Effector CD4-positive, alpha-beta T cell (primary cell): ENCODE measurements around the gene TLX2.

Source experiments
- DNase-seq: peaks from one replicate; pipeline ENCODE4 v3.0.0-alpha.2; 2020

TLX2 gene

DNA sequence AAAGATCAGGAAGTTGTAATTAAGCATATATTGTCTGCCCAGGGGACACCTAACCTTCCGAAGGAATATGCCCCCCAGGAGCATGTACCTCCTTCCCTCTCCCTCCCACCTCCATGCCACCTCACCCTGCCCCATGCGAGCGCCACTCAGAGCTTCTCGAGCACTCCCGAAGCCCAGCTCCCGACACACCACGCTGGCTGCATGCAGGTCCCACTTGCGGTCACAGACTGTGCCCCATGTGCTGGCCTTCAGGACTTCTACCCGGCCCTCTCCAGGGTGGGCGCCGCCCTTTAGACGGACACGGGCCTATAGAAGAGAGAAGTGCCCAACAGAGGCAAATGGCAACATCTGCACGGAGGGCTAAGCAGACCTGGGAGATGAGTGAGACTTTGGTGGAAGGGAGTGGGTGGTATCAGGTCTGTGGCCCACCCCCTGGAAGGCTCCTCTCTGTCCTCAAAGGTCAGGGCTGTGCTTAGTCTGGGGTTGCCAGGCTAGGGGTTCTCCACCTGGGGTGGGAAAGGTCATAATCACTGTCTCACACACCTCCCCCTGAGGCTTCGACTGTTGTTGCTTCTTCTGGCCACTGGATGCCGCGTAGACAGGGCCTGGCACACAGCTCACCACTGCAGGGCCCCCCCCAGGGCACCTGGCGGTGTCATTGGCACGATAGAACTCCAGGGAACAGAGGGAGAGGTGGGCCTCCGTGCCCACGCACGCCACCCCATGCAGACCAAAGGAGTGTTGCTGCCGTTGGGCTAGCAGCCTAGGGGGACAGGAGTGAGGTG is 22.1 kb downstream of the TLX2 start:
- no peak for DNase-seq

- no peak for DNase-seq
Measured at GRCh38 chr2:74537140-74537539, 22.9 kb downstream of the TLX2 start.

DNA sequence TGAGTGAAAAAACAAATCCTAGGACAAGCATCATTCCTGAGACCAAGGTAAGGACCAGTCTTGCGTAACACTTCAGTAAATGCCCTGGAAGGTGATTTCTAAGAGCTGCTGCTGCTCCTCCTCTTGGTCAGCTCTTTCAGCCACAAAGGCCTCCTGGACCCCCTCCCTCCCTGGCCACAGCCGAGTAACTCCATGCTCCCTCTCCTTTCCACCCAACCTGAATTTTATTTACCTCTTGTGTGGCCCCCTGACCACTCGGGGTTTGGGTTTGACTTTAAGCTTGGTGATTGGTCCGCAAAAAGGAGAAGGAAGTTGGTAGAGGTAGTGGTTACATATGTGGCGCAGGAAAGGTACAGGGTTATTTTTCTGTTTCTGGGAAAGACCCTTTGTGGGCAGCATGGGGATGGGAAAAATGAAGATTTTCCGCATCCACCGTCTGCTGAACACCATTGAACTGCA is 24.7 kb downstream of the TLX2 start:
- DNase-seq, result no peak

- DNase-seq, result no peak
Measured at GRCh38 chr2:74540291-74540690, 26.0 kb downstream of the TLX2 start.

- no peak for DNase-seq
Measured at GRCh38 chr2:74542978-74543377, 28.7 kb downstream of the TLX2 start.

DNA sequence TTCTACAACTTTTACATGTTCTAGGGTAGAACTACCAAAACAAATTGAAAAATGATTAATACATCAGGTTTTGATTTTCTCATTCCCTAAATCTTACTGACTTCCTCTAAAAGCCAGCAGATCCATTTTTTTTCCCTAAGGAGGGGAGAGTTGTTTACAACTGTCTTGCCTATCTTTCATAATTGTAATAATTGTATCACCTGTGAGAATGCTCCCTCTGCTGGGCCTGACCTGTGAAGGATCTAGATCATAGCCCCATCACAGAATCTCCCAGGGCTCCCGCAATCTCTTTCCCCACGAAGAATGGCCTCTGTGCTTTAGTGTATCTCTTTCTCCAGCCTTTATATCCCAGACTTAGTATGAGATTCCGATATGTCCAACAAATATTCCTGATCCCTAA is 30.4 kb downstream of the TLX2 start:
- DNase-seq, result no peak

DNA sequence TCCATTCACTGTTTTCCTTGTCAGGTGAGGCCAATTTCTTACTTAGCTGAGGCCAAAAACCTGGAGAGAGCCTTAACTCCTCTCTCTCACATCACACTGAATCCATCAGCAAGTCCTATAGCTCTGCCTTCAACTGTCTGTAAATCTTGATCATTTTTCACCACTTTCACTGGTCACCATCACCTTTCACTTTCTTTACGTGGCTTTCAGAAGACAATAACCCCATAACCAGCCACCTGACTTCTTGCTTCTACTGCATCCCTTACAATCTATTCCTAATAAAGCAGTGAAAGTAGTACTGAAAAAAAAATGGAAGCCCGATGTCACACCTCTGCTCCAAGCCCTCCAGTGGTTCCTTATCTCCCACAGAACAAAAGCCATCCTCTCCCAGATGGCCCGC is 31.8 kb downstream of the TLX2 start:
- no peak for DNase-seq

GRCh38 chr2:74548285-74548899 is 34.1 kb downstream of the TLX2 start:
- no peak for DNase-seq

GRCh38 chr2:74548900-74549826 is 34.9 kb downstream of the TLX2 start:
- DNase-seq, result no peak

GRCh38 chr2:74550231-74550630 is 36.0 kb downstream of the TLX2 start:
- no peak for DNase-seq

- DNase-seq, result no peak
Measured at GRCh38 chr2:74551530-74551929, 37.3 kb downstream of the TLX2 start.

DNA sequence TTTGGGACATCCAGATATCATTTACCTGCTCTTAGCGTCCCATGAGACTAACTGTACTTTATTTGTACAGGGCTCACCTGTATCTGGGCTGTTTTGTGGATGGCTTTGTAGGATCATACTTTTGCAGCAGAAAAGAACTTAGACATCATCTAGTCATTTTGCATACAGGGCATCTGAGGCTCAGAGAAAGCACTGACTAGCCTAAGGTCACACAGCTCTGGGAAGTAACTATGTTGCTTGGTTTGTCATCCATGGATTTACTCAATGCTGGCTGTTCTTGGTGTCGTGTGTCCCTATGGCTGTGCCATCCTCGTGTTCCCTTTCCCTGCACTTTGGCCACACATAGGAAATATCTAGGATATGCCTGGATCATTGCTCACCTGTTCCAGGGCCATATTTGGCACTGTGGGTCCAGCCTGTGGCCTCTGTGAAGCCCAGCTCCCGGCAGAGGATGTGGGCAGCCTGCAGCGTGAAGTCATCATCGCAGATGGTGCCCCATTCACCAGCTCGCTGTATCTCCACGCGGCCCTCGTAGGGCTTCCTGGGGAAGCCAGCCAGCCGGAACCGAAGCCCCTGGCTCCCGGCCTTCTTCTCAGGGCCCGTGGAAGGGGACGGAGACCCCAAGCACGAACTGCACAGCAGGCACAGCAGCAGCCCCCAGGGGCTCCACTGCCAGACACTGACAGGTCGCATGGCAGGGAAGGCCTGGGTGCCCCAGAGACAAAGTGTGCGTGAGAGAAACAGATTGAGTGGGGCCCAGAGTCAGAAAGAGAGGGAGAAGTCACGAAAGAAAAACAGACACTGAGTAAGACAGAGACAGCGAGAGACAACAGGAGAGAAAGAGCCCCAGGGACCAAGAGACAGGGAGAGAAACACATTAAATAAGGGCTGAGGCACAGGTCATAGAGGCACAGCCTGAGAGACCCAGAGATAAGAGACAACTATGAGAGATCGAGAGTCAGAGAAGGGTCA is 38.0 kb downstream of the TLX2 start:
- no peak for DNase-seq

DNA sequence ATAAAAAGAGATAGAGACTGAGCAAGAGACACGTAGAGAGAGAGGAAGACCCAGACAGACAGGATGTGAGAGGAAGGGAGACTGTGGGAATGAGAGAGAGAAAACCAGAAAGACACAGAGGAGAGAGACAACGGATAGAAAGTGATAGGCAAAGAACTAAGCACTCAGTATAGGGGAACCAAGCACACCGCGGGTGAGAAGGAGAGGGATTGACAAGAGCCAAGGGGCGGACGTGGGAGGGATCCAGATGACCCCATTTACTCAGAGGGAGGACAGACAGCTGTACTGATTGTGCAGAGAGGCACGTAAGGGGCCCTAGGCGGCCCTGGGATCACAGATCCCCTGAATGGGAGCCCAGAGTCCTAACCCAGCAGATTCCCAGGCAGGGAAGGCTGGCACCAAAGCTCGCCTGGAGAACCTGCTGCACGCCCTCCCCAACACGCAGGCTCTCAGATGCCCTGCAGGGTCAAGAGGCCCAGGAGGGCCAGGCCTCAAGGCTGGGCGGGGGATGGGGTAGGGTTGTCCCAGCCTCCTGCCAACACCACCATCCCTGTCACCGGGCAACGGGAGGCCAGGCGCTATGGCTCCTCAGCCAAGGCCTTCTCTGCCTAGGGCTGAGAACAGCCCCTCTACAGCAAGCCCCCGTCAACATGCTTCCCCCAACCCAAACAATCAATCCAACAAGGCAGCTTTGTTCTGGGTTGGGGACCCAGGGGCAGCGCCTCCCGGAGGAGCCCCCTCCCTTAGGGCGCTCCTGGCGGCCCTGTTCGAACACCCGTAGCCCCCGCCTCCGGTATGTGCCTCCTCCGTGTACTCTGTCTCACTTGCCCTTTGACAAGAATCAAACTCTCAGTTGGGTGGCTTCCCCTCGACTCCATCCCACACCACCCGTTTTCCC is 38.9 kb downstream of the TLX2 start:
- DNase-seq, result no peak

DNA sequence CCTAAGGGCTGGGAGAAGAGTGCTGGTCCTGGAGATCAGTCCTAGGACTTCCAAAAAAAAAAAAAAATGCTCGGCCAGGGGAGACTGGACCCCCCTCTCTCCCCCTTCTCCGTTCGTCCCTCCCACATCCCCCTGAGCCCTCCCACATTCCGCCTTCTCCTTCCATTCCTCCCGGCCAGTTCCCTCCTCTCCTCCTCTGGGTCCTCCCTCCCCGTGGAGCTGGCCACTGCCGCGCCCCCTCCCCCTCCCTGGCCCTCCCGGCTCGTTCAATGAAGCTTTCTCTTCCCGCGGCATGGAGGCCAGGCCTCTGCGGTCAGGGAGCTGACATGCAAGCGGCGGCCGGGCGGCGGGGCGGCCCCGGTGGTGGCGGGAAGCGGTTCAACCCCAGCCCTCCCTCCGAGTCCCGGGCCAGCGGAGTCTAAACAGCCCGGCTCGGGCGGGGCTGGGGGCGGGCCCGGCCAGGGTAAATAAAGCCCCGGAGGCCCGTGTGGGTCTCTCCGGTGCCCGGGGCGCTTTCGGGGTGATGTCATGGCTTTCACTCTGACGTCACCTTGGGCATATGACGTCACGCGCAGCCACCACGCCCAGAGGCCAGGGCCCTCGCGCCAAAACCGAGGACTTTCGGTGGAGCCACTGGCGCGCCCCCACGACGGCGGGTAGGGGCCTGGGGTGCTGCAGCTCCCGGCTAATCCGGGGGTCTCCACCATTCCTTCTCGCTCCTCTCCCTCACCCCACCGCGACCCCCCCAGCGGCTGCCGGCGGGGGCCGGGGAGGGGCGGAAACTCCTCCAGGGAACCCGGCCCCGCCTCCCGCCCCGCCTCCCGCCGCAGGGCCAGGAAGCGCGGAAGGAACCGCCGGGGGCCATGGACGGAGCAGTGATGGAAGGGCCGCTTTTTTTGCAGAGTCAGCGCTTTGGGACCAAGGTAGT is 39.9 kb downstream of the TLX2 start, which contains the start of the genes DOK1 and LOXL3:
TSS of gene DOK1 (plus strand) at position 829 of the 928 bp plus-strand sequence. CDS start at position 864, 35 bp downstream.
TSS of gene LOXL3 (minus strand) at position 51 of the 928 bp plus-strand sequence. CDS start 1,308 bp downstream, outside the sequence.
- peak; percentile 69 for DNase-seq

- peak; percentile 24 for DNase-seq
Measured at GRCh38 chr2:74554820-74555531, 40.7 kb downstream of the TLX2 start.

DNA sequence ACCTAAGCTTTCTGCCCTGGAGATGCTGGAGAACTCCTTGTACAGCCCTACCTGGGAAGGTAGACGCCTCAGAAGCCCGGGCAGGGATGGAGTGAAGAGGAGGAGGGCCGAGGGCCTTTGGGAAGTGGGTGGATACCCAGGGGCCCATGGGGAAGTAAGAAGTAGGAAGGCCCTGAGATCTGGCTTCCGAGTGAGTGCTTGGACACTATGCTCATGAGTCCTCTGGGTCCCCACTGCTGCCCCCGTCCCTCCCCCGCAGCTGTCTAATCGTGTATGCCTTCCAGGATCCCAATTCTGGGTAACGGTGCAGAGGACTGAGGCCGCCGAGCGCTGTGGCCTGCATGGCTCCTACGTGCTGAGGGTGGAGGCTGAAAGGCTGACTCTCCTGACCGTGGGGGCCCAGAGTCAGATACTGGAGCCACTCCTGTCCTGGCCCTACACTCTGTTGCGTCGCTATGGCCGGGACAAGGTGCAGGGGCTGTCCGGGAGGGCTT is 41.4 kb downstream of the TLX2 start:
- no peak for DNase-seq

DNA sequence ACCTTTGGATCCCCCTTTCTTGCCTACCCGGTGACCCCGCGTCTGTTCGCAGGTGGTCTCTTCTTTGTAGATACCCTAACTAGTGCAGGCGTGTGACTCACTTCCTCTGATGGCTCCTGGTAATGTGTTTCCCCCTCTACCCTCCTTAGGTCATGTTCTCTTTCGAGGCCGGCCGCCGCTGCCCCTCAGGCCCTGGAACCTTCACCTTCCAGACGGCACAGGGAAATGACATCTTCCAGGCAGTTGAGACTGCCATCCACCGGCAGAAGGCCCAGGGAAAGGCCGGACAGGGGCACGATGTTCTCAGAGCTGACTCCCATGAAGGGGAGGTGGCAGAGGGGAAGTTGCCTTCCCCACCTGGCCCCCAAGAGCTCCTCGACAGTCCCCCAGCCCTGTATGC is 41.9 kb downstream of the TLX2 start:
- no peak for DNase-seq

- no peak for DNase-seq
Measured at GRCh38 chr2:74556831-74557370, 42.7 kb downstream of the TLX2 start.
